Erythroblast (primary cell): ENCODE results near the gene TTC27.

ENCODE experiments used
- GATA1 ChIP-seq: IDR thresholded peaks from 2 replicates; pipeline ENCODE4 v1.6.1; 2011; ENCODE audit warnings: low read depth, mild to moderate bottlenecking, control low read depth, low read length, moderate library complexity
- POLR2A ChIP-seq: IDR thresholded peaks from 2 replicates; pipeline ENCODE4 v1.6.1; 2011; ENCODE audit warnings: mild to moderate bottlenecking, low read length

- TF ChIP-seq POLR2A (no peak), GATA1 (no peak)
Measured at GRCh38 chr2:32863326-32863725, 235.5 kb downstream of the TTC27 start.
